Activated gamma-delta T cell (primary cell): ENCODE measurements around the gene ARPC4.
A peak's percentile ranks its signal among the peaks of the same experiment; 100 is the strongest.

Experiments used
- DNase-seq: peaks from one replicate; lab custom pipeline; 2025; lab: John Stamatoyannopoulos, UW
- total RNA-seq, 2 donors: gene quantifications; one replicate each; lab custom pipeline; 2026; lab: John Stamatoyannopoulos, UW

Gene ARPC4
- 63.9 to 74.2 reads per million in 2 donors for total RNA-seq

DNA sequence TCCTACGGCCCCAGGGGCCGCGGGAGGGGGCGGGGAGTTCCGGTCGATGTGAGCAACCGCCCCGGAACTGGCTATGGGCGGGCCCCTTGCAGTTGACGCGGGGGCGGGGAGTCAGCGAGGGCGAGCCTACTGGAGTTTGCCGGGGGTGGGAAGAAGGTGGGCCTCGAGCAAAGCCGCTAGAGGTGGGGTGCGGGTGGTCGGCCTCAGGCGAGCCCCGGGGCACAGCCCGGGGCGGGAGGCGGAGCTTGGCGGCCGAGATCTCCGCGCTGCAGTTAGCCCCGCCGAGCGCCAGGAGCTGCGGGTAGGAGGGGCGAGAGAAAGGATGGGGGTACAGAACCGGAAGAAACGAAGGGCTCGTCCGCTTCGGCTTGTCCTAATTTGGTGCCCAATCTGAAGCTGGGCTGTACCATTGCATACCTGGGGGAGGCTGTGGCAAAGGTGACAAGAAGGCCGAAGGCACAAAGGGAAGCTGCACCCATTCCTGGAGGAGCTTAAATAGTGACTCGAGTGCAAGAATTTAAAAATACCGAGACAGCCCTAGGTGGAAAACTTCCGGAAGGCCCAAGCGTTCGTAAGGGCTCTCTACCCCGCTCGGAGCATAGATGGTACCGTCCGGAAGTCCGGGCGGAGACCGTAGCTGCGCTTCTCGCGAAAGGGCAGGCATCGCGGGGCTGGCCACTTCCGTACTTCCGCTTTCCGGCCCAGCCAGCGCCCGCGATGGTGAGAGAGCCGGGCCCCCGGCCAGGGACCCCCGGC is at the start of gene ARPC4, which contains the start of gene TADA3:
Gene ARPC4, plus strand, starts transcription at position 678 of the 756 bp plus-strand sequence. Its CDS starts 40 bp downstream, at position 718.
Gene TADA3, minus strand, starts transcription at position 69 of the 756 bp plus-strand sequence. CDS start 1,007 bp downstream, outside the sequence.
- peak; percentile 80 for DNase-seq

DNA sequence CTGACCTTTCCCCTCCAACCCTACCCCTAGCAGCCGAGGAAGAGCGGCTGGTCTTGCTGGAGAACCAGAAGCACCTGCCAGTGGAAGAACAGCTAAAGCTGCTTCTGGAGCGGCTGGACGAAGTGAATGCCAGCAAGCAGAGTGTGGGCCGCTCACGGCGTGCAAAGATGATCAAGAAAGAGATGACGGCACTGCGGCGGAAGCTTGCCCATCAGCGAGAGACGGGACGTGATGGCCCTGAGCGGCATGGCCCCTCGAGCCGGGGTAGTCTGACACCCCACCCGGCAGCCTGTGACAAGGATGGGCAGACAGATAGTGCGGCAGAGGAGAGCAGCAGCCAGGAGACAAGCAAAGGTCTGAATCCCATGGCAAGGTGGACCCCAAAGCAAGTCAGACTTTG is 49.3 kb upstream of the ARPC4 start:
- no peak for DNase-seq

DNA sequence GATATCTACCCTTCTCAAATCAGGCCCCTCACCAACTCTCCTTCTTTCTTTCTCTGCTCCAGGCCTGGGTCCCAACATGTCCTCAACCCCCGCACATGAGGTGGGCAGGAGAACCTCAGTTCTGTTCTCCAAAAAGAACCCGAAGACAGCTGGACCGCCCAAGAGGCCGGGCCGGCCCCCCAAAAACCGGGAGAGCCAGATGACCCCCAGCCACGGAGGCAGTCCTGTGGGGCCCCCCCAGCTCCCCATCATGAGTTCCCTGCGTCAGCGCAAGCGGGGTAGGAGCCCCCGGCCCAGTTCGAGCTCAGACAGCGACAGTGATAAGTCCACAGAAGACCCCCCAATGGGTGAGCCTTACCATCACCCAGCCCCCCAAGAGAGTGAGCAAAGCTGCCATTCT is 48.7 kb upstream of the ARPC4 start:
- DNase-seq: no peak

DNA sequence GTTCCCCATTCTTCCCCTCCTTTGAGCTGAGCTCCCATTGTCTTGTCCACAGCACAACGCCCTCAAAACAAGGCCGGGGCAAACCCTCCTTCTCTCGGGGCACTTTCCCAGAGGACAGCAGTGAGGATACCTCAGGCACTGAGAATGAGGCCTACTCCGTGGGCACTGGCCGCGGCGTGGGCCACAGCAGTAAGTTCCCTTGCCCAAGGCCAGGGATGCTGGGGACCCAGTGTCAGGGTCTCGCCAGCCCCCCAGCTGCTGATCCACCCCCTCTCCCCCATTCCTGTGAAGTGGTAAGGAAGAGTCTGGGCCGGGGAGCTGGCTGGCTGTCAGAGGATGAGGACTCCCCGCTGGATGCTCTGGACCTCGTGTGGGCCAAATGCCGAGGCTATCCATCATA is 47.4 kb upstream of the ARPC4 start:
- DNase-seq: no peak

DNA sequence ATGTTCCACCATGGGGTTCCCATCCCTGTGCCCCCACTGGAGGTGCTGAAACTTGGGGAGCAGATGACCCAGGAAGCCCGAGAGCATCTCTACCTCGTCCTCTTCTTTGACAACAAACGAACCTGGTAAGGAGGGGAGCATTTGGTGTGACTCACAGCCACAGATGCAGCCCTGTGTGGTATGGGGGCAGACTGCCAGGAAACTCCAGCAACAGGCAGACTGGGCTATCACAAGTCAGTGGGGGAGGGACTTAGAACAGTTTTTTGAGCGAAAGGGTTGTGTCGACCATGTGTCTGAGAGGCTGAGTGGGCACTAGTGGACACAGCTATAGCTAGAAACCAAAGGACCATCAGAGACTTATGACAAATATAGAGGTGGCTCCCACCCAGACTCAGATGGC is 46.6 kb upstream of the ARPC4 start:
- no peak for DNase-seq

DNA sequence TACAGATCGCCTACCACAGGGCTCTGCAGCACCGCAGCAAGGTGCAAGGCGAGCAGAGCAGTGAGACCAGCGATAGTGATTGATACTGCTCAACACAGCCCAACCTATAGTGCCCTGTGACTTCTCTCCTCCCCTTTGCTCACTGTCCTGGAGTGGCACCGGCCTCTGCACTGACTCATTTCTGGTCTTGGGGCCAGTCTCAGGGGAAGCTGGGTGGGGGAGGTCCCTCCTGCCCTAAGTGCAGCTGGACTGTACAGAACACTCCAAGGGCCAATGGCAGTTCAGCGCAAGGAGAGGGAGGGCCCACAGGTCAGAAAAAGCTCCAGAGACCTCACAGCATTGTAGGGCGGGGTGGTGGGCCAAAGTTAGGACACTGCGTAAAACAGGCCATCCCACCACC is 45.6 kb upstream of the ARPC4 start:
- DNase-seq: no peak

DNA sequence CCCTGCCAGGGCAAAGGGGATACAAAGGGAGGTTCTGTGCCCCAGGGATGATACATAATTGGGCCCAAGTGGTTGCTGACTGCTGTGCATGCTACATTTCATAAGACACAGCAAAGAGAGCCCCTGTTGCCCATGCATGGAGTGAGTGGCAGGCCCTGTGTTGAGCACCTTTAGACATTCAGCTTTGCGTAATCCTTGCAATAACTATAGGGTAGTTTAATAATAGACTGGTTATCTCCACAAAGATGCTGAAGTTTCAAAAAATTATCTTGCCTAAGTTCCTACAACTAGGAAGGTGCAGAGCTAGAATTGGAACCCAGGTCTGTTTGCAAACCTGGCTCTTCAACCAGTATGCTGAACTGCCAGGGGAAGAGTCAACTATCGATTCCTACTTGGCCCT is 44.9 kb upstream of the ARPC4 start:
- no peak for DNase-seq

DNA sequence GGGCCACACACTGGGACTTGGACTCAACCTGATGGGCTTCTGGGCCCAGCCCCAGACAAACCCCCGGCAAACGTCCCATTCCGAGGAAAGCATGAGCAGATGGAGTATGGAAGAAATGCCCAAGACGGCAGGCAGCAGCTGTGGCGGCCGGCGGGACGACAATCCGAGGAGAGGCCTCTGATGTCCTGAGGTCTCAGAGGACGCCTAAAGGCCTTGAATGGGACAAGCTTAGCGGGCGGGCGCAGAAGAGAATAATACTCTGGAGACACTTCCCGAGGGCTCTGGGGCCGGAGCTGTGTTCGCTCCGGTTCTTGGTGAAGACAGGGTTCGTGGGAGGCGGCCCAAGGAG is 43.6 kb upstream of the ARPC4 start:
- DNase-seq: no peak

DNA sequence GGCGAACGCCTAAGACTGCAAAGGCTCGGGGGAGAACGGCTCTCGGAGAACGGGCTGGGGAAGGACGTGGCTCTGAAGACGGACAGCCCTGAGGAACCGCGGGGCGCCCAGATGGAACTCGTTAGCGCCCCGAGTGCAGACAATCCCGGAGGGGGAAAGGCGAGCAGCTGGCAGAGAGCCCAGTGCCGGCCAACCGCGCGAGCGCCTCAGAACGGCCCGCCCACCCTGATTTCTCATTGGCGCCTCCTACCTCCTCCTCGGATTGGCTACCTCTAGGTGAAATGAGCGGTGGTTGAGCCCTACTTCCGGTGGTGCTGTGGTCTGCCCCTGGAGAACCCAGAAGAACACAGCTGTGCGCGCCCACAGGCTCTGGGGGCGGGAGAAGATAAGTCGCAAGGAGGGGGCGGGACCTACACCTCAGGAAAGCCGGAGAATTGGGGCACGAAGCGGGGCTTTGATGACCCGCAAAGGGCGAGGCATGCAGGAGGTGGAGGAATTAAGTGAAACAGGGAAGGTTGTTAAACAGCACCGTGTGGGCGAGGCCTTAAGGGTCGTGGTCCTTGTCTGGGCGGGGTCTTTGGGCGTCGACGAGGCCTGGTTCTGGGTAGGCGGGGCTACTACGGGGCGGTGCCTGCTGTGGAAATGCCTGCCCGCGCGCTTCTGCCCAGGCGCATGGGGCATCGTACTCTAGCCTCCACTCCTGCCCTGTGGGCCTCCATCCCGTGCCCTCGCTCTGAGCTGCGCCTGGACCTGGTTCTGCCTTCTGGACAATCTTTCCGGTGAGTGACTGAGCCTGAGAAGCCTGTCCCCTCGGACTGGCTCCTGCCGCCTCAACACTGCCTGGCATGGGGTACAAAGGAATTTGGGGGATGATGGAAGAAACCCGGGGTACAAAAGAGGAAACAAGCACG is 43.0 kb upstream of the ARPC4 start, which contains the start of gene OGG1:
Gene OGG1, plus strand, starts transcription at position 308 of the 911 bp plus-strand sequence. Its CDS starts 335 bp downstream, at position 643.
- peak; percentile 72 for DNase-seq

DNA sequence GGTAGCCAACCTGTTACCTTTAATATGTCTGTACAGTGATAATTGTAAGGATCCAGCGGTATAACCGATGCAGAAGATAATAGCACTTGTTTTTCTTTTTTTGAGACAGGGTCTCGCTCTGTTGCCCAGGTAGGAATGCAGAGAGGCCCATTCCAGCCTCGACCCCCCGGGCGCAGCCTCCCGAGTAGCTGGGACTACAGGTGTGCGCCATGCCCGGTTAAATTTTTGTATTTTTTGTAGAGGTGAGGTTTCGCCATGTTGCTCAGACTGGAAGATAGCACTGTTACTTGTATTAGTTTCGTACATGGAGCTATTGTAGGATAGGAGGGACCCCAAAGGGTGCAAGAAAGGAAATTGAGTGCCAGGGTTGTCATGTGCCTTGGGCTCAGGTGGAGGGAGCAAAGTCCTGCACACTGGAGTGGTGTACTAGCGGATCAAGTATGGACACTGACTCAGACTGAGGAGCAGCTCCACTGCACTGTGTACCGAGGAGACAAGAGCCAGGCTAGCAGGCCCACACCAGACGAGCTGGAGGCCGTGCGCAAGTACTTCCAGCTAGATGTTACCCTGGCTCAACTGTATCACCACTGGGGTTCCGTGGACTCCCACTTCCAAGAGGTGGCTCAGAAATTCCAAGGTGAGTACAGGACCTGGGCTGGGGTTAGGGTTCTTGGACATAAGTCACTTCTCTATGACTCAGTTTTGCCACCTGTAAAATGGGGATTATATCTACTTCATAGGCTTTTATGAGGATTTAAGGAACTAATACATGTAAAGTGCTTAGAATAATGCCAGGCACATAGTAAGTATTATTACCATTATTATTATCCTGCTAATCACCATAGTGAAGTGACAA is 42.1 kb upstream of the ARPC4 start:
- no peak for DNase-seq

DNA sequence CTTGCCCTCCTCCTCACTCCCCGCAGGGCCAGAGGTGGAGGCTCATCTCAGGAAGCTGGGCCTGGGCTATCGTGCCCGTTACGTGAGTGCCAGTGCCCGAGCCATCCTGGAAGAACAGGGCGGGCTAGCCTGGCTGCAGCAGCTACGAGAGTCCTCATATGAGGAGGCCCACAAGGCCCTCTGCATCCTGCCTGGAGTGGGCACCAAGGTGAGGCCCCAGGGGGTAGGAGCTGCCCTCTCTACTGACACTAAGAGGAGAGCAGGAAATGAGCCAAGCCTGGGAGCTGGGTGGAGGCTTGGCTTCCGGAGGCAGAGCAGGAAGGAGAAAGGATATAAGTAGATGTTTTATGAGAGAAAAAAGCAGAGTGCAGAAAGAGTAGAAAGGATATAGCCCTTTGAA is 38.2 kb upstream of the ARPC4 start:
- no peak for DNase-seq

DNA sequence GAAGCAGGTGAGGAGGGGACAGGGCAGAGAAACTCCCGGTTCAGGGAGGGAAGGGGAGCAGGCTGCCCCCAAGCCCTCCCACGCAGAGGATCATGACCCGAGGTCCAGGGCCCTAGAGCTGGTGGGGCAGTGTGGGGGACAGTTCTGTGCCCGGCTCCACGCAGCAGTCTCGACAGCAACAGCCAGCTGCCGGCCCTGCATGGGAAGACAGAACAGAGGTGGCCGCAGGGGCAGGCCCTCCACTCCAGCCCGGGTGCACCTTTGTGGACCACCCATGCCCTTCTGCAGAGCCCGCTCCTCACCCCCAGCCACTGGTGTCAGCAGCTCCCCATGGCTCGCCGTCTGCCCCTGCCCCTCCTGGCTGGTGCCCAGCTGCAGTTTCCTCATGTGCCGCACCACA is 35.5 kb upstream of the ARPC4 start:
- no peak for DNase-seq

DNA sequence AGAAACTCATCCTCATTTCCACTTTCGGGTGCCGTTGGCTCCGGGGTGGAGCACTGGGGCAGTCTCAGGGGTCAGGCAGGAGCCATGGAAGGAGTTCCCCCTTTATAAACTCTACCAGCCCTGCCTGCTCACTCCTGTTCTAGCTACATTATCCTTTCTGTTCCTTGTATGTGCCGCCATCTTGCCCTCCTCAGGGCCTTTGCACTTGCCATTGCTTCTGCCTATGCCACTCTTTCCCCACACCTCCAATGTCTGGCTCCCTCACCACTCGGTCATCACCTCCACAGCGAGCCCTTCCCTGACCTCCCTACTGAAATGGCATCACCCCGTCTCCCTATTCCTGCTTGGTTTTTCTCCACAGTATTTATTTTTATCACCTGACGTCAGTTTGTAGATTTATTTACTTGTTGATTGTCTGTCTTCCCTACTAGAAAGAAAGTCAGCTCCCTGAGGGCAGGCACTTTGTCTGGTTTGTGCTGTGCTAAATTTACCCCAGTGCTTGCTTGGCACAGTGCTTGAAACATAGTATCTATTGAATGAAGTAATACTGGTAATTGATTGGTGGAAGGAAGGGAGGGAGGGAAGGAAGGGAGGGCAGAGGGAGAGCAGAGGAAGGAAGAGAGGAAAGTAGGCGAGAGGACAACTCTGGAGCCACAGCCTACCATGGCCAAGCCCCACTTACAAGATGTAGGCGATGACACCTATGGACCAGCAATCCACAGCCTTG is 31.9 kb upstream of the ARPC4 start:
- DNase-seq: no peak

DNA sequence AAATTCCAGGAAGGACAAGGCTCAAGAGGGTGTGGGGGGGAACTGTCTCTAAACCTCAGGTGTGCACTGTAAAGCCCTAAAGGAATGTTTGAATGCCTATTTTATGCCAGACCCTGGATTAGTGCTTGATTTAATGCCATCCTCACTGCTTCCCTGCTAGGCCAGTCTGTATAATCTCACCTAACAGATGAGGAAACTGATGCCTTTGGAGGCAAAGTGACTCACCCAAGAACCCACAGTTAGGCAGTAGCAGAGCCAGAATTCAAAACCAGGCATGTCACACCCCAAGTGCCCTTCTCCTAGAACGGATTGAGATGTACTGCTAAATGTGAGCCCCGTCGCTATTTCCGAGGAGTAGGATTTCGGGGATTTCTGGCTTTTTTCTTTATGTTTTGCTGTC is 31.0 kb upstream of the ARPC4 start:
- DNase-seq: no peak

DNA sequence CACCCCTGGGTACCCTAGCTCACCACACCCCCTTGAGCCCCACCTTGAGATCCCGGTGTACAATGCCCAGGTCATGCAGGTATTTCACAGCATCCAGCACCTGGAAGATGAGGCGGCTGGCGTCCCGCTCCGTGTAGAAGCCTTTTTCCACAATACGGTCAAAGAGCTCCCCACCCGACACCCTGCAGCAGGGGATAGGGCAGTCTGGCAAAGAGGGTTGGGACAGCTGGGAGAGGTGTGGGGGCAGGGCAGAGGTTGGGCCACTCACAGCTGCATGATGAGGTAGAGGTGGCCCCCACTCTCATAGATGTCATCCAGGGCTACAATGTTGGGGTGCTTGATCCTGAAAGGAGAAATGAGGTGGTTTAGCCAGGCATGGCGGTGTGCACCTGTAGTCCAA is 30.0 kb upstream of the ARPC4 start:
- DNase-seq: no peak

DNA sequence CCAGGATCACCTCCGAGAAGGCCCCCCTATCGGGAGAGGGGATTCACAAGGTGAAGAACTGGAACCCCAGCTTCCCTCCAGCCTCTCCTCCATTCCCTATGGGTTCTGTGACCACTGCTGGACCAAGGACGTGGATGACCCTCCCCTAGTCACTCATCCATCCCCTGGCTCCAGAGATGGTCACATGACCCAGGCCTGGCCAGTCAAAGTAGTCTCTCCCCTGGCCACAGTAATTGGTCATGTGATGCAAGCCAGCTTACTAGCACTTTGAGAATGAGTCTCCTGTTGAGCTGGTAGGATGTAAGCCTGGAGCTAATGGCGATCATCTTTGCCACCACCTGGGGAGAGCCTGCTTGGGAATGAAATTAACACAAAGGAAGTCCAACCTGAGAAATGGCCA is 27.0 kb upstream of the ARPC4 start:
- DNase-seq: no peak

DNA sequence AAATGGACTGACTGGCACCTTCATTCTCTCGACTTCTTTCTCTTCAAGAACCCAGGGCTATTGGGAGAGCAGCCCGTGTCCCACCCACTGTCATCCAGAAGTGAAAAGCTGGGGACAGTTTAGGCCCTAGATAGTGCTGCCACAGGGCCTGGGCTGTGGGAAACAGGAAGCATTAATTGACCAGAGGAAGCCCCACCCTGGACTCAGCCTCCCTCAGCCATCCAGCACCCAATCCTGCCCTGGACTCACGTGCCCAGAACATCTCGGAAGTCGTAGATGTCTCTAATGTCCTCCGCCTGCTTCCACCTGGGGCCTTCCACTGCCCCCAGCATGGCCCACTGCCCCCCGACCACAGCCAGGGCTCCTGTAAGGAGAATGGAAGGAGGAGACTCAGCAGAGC is 25.5 kb upstream of the ARPC4 start:
- DNase-seq: no peak

DNA sequence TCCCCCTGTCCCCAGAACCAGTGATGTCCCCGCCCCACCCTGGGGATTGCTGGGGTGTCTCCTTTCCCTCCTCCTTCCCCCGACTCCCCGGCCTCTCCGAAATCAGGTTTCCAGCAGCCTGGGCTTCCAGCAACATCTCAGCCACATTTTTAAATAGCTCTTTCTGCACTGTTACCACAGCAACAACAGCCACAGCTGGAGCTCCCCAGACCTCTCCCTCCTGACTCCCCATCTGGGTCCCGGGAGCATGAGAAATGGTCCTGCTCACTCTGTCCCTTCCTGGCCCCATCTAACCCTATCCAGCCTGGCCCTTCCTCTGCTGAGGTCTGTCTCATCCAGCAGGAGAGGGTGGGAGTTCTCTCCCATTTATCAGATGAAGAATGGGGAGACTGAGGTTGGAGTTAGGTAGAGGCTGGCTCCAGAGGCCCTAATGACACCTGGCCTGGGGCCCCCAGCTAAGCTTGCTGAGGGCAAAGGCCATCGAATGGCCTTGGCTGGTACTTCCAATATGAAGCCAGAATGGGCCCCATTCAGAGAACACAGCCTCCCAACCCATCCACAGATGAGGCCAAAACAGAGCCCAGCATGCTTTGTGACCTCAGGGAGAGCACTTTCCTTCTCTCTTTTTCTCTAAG is 24.6 kb upstream of the ARPC4 start:
- DNase-seq: no peak

DNA sequence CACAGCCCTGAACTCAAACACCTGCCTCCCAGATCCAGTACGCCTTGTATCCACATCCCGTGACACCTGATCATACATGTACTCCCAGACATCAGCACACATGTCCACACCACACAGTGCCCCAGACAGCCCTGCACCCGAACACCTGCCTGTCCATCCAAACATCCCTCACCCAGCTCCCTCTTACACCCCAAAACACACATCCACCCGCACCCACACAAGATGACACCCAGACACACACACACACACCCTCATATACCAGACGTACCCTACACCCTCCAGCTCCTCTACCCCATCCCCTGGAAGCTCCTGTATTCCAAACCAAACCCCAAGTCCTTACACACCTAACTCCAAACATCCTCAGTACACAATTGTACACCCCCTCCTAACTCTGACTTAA is 23.9 kb upstream of the ARPC4 start:
- no peak for DNase-seq

DNA sequence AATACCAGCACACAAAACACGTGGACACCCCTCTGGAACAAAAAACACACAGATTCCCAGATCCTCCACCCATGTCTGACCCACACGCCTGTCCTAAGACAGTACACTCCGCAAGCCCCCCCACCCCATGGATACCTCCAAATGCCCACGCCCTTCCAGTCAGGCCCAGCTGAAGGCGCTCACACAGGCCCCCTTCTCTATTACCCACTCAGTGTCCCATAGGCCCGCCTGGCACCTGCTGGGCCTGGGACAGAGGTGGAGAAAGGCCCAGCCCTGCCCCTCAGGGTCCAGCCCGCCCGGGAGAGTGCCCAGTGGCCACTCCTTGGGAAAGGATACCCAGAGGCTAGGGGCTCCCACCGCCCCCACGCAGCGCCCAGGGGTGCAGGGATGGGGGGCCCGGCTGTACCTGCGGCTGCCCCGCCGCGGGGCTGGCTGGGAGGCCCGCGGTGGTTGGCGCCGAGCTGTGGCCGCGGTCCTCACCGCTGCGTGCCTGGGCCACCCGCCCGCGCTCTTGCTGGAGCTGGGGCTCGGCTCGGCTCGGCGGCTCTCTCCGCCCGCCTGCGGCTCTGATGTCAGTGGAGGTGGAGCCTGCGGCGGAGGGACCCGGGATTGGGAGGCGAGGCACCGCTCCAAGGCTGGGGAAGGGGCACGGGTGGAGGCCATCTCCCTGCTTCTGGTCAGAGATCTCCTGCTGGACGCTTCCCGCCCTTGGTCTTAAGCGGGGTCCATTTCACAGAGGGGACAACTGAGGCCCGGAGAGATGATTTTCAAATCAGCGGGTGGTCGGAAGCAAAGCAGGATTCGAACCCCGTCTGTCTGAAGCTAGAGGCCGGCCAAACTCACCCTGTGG is 23.2 kb upstream of the ARPC4 start, which contains the start of gene CAMK1:
Gene CAMK1, minus strand, starts transcription at position 522 of the 850 bp plus-strand sequence. CDS start 2,198 bp downstream, outside the sequence.
- DNase-seq: peak; percentile 23
